ENCODE measurements around the gene NMNAT2.
"Not testable (repeated sequence)": the region's sequence is repeated elsewhere in the genome, so short reads cannot be mapped to it uniquely, and the experiment has no call there.

NMNAT2 gene

GRCh38 chr1:183282101-183282855, 135.9 kb downstream of the NMNAT2 start:
- DNase-seq = no peak

DNA sequence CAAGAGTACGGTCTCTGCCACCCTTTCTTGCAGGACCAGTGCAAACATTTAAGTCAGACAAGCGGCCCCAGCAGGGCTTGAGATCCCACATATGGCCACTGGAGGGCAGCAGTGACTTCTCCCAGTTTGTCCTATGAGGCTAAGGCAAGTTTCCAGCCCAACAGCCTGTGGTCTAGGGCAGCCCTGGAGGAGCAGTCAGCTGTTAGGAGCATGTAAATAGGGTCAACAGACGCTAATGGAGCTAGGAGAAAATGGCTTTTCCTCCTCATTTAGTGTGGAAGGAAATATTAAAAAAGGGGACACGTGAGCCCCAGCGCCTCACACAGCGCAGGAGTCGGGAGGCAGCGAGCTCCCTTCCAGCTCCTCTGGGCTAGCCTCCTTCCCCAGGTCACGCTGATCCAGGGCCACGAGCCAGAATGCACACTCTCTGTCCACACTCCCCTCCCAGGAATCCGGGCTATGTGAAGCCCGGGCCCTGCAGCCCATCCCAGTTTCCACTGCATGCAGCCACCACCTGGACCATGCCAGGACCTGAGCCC, 136.6 kb downstream of the NMNAT2 start:
- DNase-seq = peak; percentile 87

GRCh38 chr1:183281039-183281438, 137.1 kb downstream of the NMNAT2 start:
- DNase-seq = no peak

DNA sequence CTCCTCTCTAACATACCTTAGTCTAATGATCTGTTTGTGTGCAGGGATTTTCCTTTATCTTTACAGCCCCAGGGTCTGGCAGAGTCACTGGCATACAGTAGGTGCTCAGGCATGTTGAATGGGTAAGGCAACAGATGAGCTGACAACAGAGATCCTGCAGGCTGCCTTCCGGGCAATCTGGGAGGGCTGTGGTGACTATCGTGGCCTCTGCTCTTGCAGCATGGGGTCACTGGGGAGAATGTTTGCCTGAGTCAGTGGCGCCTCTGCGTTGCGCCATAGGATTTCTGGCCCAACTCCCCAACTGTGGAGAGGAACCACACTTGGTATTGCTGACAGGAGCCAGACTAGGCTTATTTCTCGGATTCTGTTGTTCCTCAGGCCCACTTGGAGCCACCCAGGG, 138.3 kb downstream of the NMNAT2 start:
- no peak for DNase-seq

GRCh38 chr1:183278739-183279591, 139.2 kb downstream of the NMNAT2 start:
- DNase-seq = no peak

- no peak for DNase-seq
Observed at GRCh38 chr1:183277821-183278738, 140.1 kb downstream of the NMNAT2 start.

DNA sequence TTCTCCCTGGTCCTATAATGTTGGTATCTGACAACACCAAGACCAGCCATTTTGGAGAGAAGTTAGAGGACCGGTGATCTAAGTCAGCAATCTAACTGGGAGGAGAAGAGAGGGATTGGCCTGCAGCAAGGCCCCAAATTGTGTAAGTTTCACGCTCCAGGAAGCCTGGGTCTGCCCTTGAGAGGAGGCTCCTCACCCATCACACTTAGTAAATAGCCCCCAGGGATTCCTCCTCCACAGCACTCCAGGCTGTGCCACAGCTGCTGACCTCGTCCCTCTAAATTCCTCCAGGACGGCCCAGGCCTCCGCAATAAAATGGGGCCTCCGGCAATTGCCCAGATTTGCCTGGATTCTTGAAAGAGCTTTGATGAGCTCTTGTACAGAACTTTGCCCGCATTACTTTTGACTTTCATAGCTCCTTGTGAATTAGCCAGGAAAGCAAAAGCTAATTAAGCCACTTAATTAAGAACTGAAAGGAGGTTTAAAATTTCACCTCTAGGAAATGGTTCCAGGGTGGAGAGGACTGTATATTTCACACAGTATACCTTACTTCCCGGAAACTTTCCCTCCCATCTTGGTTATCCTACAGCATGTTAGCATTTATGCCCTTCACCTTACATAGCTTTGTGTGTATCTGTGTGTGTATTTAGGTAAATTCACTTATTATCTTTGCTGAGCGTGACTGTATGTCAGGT, 141.6 kb downstream of the NMNAT2 start:
- no peak for DNase-seq

DNA sequence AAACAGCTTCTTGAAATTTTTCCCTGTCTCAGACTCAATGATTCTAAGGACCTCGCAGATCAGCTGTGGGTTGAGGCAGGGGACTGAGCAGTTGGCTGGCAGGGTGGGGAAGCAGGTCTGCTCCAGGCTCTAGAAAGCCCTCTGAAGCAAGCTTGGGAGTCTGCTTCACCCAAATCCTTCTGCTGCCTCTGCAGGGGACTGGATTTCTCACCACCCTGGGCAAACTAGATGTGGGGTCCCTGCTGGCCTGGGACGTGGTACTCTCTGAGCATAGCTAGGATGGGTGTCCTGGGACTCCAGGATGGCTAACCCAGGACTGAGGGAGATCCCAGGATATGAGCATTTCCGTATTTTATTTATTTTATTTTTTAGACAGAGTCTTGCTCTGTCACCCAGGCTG, 142.9 kb downstream of the NMNAT2 start:
- DNase-seq = no peak

GRCh38 chr1:183274836-183275235, 143.3 kb downstream of the NMNAT2 start:
- DNase-seq = no peak

GRCh38 chr1:183273984-183274383, 144.2 kb downstream of the NMNAT2 start:
- not testable (repeated sequence) for DNase-seq

DNA sequence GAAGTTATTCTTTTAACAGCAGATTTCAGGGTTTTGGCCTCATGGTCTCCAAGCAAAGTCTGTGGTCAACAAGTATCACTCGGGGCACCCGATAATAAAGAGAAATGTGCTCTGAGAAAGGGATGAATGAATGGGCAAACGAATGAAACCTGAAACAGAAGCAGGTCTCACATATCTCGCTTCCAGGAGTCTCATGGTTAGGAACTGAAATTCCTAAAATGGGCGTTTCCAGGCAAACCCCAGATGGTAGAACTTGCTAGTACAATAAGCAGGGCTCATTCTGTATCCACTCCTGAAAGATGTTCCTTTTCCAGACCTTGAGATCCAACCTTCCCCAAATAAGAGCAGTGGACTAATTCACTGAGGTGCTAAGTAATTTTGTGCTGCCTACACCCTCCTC, 144.9 kb downstream of the NMNAT2 start:
- DNase-seq = no peak

- DNase-seq = no peak
Observed at GRCh38 chr1:183272390-183272848, 145.8 kb downstream of the NMNAT2 start.

DNA sequence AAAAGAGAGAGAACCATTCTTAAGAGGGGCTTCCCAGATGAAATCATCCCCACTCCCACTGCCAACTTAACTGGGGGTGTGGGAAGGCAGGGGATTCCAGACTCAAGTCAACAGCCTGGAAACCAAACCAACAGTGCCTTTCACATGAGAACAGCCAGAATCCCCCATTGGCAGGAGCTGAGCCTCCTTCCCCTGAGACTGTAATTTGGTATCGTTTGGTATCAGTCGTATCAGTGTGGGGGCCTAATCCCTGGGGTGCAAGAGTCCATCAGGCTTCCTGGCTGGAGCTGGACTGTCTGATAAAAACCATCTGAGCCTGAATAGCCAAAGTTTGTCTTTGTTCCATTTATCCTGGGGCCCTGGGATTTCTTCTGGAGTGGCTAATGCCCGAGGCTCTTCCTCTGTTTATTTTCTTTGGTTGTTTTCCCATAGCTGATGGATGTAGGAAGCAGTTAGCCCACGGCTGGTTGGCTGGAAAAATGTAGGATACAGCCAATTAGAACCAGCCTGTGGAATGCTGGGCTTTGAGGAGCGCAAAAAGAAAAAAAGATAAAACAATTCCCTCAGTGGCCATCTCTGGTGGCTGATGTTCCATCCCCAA, 147.5 kb downstream of the NMNAT2 start:
- no peak for DNase-seq

DNA sequence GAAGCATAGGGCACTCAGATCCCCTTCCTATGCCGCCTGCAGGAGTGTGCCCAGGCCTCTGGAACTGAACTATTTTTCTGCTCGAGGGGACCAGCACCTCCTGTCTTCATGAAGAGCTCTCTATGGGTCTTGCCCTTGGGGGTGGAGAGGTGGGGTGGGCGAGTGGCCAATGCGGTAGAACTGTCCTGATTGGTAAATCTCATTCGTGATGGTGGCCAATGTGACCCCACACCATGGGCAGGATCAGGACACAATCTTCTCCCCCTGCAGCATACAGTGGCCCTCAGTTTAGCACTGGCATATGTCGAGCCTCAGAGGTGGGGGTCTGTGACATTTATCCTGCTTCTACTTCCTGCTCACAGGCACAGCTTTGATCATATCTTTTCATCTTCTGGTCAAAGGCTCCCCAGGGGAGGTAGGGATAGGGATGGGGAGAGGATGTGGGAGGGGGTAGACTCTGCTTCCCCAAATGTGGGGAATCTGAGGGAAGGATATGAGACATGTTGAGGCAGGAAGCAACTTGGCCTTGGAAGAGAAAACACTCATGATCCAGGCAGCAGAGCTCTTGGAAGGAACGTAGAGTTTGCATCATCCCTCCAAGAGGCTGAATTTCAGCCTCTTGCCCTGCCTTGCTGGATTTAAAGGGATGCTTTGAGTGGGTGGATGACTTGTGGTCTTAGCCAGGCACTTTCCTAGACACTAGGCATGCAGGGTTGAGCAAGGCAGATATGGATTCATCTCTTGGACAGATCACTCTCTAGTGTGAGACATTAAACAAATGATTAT, 150.3 kb downstream of the NMNAT2 start:
- DNase-seq = no peak

DNA sequence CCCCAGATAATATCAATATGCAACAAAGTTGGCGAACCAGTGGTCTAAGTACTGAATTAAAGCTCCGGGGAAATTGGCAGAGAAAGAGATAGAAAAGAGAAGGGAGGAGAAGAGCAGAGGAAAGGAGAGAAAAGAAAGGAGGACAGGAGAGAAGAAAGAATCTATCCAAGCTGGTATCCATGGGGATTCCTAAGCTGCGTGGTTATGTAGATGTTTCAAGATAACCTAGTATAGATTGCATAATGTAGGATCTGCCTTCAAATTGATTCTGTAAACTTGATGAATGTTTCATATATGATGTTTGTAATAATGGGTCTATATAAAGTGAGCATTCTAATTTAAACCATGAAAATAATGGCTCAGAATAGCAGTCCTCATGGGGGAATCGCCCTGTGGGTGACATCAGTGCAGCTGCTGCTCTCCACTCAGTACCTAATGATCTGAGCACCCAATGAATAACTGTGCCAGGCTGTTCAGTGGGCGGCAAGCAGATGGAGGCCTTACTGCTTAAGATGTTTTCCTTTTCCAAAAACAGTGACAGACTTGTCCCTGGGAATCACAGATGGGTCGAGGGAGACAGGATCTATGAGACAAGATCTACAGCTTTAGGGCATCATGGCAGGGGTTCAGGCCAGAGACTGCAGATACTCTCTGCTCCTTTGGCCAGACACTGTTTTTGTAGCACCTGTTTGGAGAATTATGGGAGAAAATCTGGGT, 154.1 kb downstream of the NMNAT2 start:
- no peak for DNase-seq

DNA sequence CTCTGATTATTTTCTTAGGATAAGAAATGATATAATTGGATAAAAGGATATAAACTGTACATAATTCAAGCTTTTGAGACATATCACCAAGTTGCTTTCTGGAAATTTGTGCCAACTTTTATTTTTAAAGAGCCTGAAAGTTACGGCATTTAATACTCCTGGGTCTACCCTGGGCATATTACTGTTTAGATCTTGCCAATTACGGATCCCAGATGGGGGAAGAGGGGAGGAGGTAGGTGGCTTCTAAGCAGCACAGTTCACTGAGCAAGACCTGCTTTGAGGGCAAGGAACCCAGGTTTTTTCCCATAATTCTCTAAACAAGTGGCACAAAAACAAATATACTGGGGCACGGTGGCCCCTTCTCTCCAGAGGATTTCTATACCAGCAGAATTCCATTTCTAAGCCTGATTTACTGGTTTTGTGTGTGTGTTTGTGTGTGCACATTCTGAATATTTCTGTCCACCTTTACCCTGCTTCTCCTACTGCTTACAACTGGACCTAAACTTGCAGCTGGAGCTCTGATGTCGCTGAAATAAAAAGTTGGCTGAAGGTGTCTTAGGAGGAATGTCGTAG, 155.5 kb downstream of the NMNAT2 start:
- no peak for DNase-seq

- no peak for DNase-seq
Observed at GRCh38 chr1:183259924-183260323, 158.3 kb downstream of the NMNAT2 start.

GRCh38 chr1:183255073-183255472, 163.1 kb downstream of the NMNAT2 start:
- no peak for DNase-seq

GRCh38 chr1:183251959-183252450, 166.2 kb downstream of the NMNAT2 start:
- DNase-seq = no peak
